CD14-positive monocyte (primary cell): Measurements from ENCODE around the gene AADAC. TPM values are rescaled to one million over a fixed set of nuclear protein-coding genes. Genes with fewer than 3 reads are reported as not detected.
A peak's percentile ranks its signal among the peaks of the same experiment; 100 is the strongest.
"Not testable (repeated sequence)": the region's sequence is repeated elsewhere in the genome, so short reads cannot be mapped to it uniquely, and the experiment has no call there.

Experiments
- DNase-seq, 3 donors: peaks; one replicate each; pipeline ENCODE4 v3.0.0-alpha.2; 2011 to 2022
- H2AFZ ChIP-seq: 2 replicates; pipeline ENCODE4 v1.6.0; 2012; ENCODE audit warnings: mild to moderate bottlenecking, low read depth, low read length, inconsistent platforms; ENCODE audit not compliant: insufficient read depth, poor library complexity, severe bottlenecking
- H3K27ac ChIP-seq, 2 donors: 1 replicate in 1 of 2; 2 replicates in 1 of 2; pipeline ENCODE4 v1.5.1; 2012 to 2013; ENCODE audit warnings: low read length in 2 of 2, control low read depth in 1 of 2, inconsistent platforms in 1 of 2, low read depth in 1 of 2, mild to moderate bottlenecking in 1 of 2
- H3K27me3 ChIP-seq, 2 donors: one replicate each; pipeline versions ENCODE4 v1.6.0 to v1.6.1; 2011 to 2013; ENCODE audit warnings: low read length in 2 of 2; ENCODE audit not compliant: control insufficient read depth in 2 of 2, insufficient read depth in 2 of 2
- H3K36me3 ChIP-seq, 2 donors: replicated peaks in 1 of 2; 1 replicate in 1 of 2; 2 replicates in 1 of 2; pipeline versions ENCODE4 v1.5.1 to v1.6.1; 2012 to 2013; ENCODE audit warnings: low read length in 2 of 2, control low read depth in 1 of 2, inconsistent platforms in 1 of 2, mild to moderate bottlenecking in 1 of 2; ENCODE audit not compliant: insufficient read depth in 2 of 2, control insufficient read depth in 1 of 2
- H3K4me1 ChIP-seq, 2 donors: 1 replicate in 1 of 2; 2 replicates in 1 of 2; pipeline versions ENCODE4 v1.5.1 to v1.6.1; 2012 to 2013; ENCODE audit warnings: low read length in 2 of 2, control low read depth in 1 of 2, inconsistent platforms in 1 of 2, mild to moderate bottlenecking in 1 of 2, moderate library complexity in 1 of 2; ENCODE audit not compliant: insufficient read depth in 2 of 2, control insufficient read depth in 1 of 2
- H3K4me2 ChIP-seq: replicated peaks from 2 replicates; pipeline ENCODE3; 2012; ENCODE audit warnings: low read length, moderate library complexity, mild to moderate bottlenecking; ENCODE audit not compliant: poor library complexity, severe bottlenecking; ENCODE audit errors: extremely low read depth
- H3K4me3 ChIP-seq, 3 experiments: fragments of 200-600 bp in 1 of 3; sonication (generic) in 1 of 3; replicated peaks in 1 of 3; 1 replicate in 2 of 3; 2 replicates in 1 of 3; pipeline ENCODE4 v1.5.1; 2011 to 2013; ENCODE audit warnings: low read length in 3 of 3, mild to moderate bottlenecking in 3 of 3, control low read depth in 2 of 3, low read depth in 2 of 3, inconsistent platforms in 1 of 3, moderate library complexity in 1 of 3
- H3K79me2 ChIP-seq: 2 replicates; pipeline ENCODE4 v1.6.0; 2012; ENCODE audit warnings: mild to moderate bottlenecking, control low read depth, inconsistent platforms, low read length, moderate library complexity; ENCODE audit not compliant: insufficient read depth
- H3K9ac ChIP-seq: 2 replicates; pipeline ENCODE4 v1.6.0; 2017; ENCODE audit warnings: low read length, mild to moderate bottlenecking; ENCODE audit not compliant: insufficient read depth, poor library complexity, severe bottlenecking
- H3K9me3 ChIP-seq, 2 donors: replicated peaks in 1 of 2; 1 replicate in 1 of 2; 2 replicates in 1 of 2; pipeline versions ENCODE4 v1.5.1 to v1.6.1; 2012 to 2013; ENCODE audit warnings: low read length in 2 of 2, control low read depth in 1 of 2; ENCODE audit not compliant: control insufficient read depth in 1 of 2, insufficient read depth in 1 of 2
- H4K20me1 ChIP-seq: 2 replicates; pipeline ENCODE4 v1.6.0; 2012; ENCODE audit warnings: mild to moderate bottlenecking, low read length, control low read depth, moderate library complexity; ENCODE audit not compliant: insufficient read depth
- H3K27ac Mint-ChIP-seq, 7 donors: one replicate each; pipeline ENCODE4 v1.8.0; 2020; ENCODE audit warnings: mild to moderate bottlenecking in 7 of 7, mixed read lengths in 7 of 7, moderate library complexity in 6 of 7, inconsistent platforms in 2 of 7
- H3K27me3 Mint-ChIP-seq, 3 donors: one replicate each; pipeline ENCODE4 v1.8.0; 2021 to 2022; ENCODE audit warnings: low read depth in 3 of 3, mild to moderate bottlenecking in 3 of 3, mixed read lengths in 3 of 3, moderate library complexity in 3 of 3, inconsistent platforms in 1 of 3
- H3K36me3 Mint-ChIP-seq, 2 donors: one replicate each; pipeline ENCODE4 v1.8.0; 2020; ENCODE audit warnings: mixed read lengths in 2 of 2, inconsistent platforms in 1 of 2, mild to moderate bottlenecking in 1 of 2
- H3K4me1 Mint-ChIP-seq: one replicate; pipeline ENCODE4 v1.8.0; 2020; ENCODE audit warnings: mild to moderate bottlenecking, mixed read lengths
- H3K4me3 Mint-ChIP-seq, 2 donors: one replicate each; pipeline ENCODE4 v1.8.0; 2020; ENCODE audit warnings: mild to moderate bottlenecking in 2 of 2, mixed read lengths in 2 of 2, moderate library complexity in 1 of 2
- H3K9me3 Mint-ChIP-seq, 7 donors: one replicate each; pipeline ENCODE4 v1.8.0; 2020 to 2022; ENCODE audit warnings: mixed read lengths in 7 of 7, mild to moderate bottlenecking in 6 of 7, moderate library complexity in 6 of 7, inconsistent platforms in 2 of 7
- WGBS: methylation state at CpG from one replicate; pipeline ENCODE4 v1.1.5; 2013; ENCODE audit warnings: missing lambda C conversion rate; ENCODE audit not compliant: insufficient coverage; 5-methylcytosine and 5-hydroxymethylcytosine counted together
- intact Hi-C, 2 donors: fragments of 100-400 bp; cut with micrococcal nuclease; formaldehyde crosslinking; loops; one replicate each; pipeline versions ENCODE4 v1.15.0 to v1.15.1; 2023
- polyA plus RNA-seq, 3 donors: library from polyadenylated mRNA; depleted of rRNA in 1 of 3; unstranded in 2 of 3; stranded (reverse) in 1 of 3; fragments of 300-500 nt in 2 of 3; fragments of >200 nt in 1 of 3; fragmentation: Illumina TruSeq in 2 of 3; gene quantifications; 1 replicate in 2 of 3; 2 replicates in 1 of 3; pipeline ENCODE4 v1.2.3, GENCODE V29; 2012 to 2021
- TF ChIP-seq, protein P1 (sequence below): fragments of 200-600 bp; IDR thresholded peaks from one replicate; pipeline ENCODE4 v1.8.0; 2022; ENCODE audit warnings: antibody characterized with exemption, mild to moderate bottlenecking

The AADAC gene
- polyA plus RNA-seq, 3 donors, result not detected

DNA sequence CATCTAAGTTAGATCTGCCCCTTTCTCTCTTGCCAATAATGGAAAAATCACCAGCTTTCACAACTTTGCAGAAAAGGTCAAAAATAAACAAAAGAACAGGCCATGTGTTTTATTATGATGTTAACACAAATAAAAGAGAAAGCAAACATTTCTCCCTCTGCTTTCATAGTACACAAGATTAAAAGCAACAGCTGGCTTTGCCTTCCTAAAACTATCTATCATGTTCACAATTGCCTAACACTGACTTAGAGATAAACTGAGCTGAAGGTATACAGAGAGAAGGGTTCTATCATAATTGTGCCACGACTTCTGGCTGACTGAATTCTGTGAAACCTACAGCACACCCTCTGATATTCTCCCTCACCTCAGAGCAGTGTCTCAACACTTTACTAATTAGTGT, 29.4 kb downstream of the AADAC start:
- Mint-ChIP-seq H3K36me3 (no peaks in the 10 kb centered on the region), H3K4me3 (no peak overlapping the region), H3K27me3 (peaks cover 0 to 2% (median 0%) of the 10 kb centered on the region in 3 donors), H3K9me3 (peaks cover 0 to 4% (median 2%) of the 10 kb centered on the region in 7 donors), H3K4me1 (peaks cover 2% of the 10 kb centered on the region), H3K27ac (peak overlapping the region in 1 of 7 donors; percentile 37)
- Histone ChIP-seq H3K4me1 (no peaks in the 10 kb centered on the region), H3K9me3 (no peaks in the 10 kb centered on the region), H3K27me3 (no peaks in the 10 kb centered on the region), H3K4me2 (no peak overlapping the region), H3K36me3 (no peaks in the 10 kb centered on the region), H3K4me3 (no peak overlapping the region), H2AFZ (peak overlapping the region; percentile 34), H3K27ac (no peak overlapping the region), H3K79me2 (no peaks in the 10 kb centered on the region), H3K9ac (no peak overlapping the region), H4K20me1 (no peaks in the 10 kb centered on the region)
- WGBS, result no CpG with 5 or more reads among the region's 1 CpG
- TF ChIP-seq, protein P1, sequence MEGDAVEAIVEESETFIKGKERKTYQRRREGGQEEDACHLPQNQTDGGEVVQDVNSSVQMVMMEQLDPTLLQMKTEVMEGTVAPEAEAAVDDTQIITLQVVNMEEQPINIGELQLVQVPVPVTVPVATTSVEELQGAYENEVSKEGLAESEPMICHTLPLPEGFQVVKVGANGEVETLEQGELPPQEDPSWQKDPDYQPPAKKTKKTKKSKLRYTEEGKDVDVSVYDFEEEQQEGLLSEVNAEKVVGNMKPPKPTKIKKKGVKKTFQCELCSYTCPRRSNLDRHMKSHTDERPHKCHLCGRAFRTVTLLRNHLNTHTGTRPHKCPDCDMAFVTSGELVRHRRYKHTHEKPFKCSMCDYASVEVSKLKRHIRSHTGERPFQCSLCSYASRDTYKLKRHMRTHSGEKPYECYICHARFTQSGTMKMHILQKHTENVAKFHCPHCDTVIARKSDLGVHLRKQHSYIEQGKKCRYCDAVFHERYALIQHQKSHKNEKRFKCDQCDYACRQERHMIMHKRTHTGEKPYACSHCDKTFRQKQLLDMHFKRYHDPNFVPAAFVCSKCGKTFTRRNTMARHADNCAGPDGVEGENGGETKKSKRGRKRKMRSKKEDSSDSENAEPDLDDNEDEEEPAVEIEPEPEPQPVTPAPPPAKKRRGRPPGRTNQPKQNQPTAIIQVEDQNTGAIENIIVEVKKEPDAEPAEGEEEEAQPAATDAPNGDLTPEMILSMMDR, result no peak
- intact Hi-C loops, result loop anchor here in 1 of 2 donors (10.0 kb wide), 1 partner anchor 72 kb away; no protein-coding TSS in a partner anchor
- DNase-seq, result no peak

DNA sequence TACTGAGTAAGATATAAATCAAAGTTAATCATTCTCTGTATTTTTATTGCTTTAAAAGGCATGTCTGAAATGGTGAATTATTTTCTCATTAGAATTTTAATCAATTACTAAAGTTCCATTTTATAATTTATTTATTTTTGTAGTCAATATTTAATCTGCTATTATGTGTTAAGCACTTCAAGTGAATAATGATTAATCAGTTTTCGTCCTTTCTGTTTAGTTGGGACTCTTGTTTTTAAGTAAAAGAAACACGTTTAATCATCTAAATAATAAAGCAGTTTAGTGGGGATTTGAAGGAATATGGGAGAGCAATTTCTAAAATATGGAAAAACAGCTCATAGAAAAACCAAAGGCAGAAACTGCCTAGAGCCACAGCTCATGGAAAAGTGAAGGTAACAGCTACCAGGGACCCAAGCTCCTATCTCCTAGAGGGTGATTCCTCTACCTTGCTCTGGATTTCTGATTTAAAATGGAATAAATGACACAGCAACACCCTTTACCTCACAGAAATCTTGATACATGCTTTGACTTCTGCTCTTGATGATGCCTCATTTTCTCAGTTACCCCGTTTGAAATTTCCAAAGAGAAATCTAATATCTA, 31.5 kb downstream of the AADAC start:
- no peaks in the 10 kb centered on the region for H3K36me3 Mint-ChIP-seq
- TF ChIP-seq, protein P1, result no peak
- intact Hi-C loops, result loop anchor here in 1 of 2 donors (10.0 kb wide), 1 partner anchor 69 kb away; no protein-coding TSS in a partner anchor
- 71% methylated on average over 1 of the region's 3 CpGs for WGBS
- H3K27me3 Mint-ChIP-seq, result no peaks in the 10 kb centered on the region
- Histone ChIP-seq H3K4me2 (no peak overlapping the region), H3K4me1 (no peaks in the 10 kb centered on the region), H3K27ac (no peak overlapping the region), H3K27me3 (no peaks in the 10 kb centered on the region), H3K36me3 (no peaks in the 10 kb centered on the region), H3K79me2 (no peaks in the 10 kb centered on the region), H3K9me3 (peaks cover 0 to 5% of the 10 kb centered on the region in 2 donors), H2AFZ (peak overlapping the region; percentile 21), H3K4me3 (no peak overlapping the region), H3K9ac (no peak overlapping the region), H4K20me1 (no peaks in the 10 kb centered on the region)
- DNase-seq, result no peak
- H3K27ac Mint-ChIP-seq, result no peak overlapping the region
- no peak overlapping the region for H3K4me3 Mint-ChIP-seq
- peaks cover 6 to 19% (median 12%) of the 10 kb centered on the region in 7 donors for H3K9me3 Mint-ChIP-seq
- peaks cover 2% of the 10 kb centered on the region for H3K4me1 Mint-ChIP-seq

DNA sequence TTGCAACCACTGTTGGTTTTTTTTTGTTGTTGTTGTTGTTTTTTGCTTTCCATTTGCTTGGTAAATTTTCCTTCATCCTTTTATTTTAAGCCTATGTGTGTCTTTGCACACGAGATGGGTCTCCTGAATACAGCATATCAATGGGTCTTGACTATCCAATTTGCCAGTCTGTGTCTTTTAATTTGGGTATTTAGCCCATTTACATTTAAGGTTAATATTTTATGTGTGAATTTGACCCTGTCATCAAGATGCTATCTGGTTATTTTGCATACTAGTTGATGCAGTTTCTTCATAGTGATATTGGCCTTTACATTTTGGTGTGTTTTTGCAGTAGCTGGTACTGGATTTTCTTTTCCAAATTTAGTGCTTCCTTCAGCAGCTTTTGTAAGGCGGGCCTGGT, 36.1 kb downstream of the AADAC start:
- H3K4me3 Mint-ChIP-seq, H4K20me1 ChIP-seq, H3K79me2 ChIP-seq, H3K27ac ChIP-seq, intact Hi-C loops, H3K4me1 Mint-ChIP-seq, H3K36me3 ChIP-seq, H3K4me3 ChIP-seq, H3K27me3 ChIP-seq, H3K27ac Mint-ChIP-seq, H3K9ac ChIP-seq, H3K9me3 ChIP-seq, H3K4me2 ChIP-seq, H3K36me3 Mint-ChIP-seq, H3K27me3 Mint-ChIP-seq, H2AFZ ChIP-seq, H3K4me1 ChIP-seq, DNase-seq: not testable (repeated sequence)
- WGBS, result no CpG with 5 or more reads among the region's 2 CpGs
- peaks cover 16 to 28% (median 25%) of the 10 kb centered on the region in 7 donors for H3K9me3 Mint-ChIP-seq
